Measurements from ENCODE around the gene PARVA.

DNA sequence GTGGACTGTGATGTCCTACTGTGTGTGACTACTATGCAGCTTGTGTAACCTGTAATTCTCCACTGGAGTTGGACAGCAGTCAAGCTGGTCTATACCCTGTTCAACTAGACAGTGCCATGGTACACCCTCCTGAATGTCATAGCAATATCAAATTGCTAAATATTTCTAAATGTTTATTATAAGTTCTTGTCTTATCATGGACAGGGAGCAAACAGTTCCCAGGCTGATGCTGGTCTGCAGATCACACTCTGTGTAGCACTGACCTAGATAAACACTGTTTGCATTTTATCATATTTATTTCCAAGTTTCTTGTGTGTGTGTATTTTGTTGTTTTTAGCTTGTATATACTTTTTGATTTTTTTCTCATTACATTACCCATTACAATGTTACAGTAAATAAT, 22.0 kb downstream of the PARVA start:
- TF ChIP-seq POLR2A (IDR thresholded peaks at IDR 0.05; ENCODE audit: low read depth, low read length) (no peak), POLR2AphosphoS5 (IDR thresholded peaks at IDR 0.05; ENCODE audit: low read depth, low read length) (no peak)
